ENCODE measurements around the gene BAIAP2.

BAIAP2 gene

GRCh38 chr17:81011951-81012350, 23.0 kb upstream of the BAIAP2 start:
- H3K4me2 ChIP-seq (ENCODE audit: low read depth, low read length, poor library complexity, severe bottlenecking) = no peak overlapping the region
- H3K9ac ChIP-seq (ENCODE audit: low read depth, low read length, poor library complexity, severe bottlenecking) = no peak overlapping the region
- no peaks in the 10 kb centered on the region for H3K9me2 ChIP-seq (replicated peaks; ENCODE audit: low read depth, low read length)
- H3K79me2 ChIP-seq (ENCODE audit: insufficient read depth, low read length) = no peaks in the 10 kb centered on the region
- no peaks in the 10 kb centered on the region for H3K27me3 ChIP-seq (ENCODE audit: insufficient read depth, low read length, poor library complexity, severe bottlenecking)
- H3K36me3 ChIP-seq (ENCODE audit: insufficient read depth, low read length) = no peaks in the 10 kb centered on the region
- no peaks in the 10 kb centered on the region for H4K20me1 ChIP-seq (ENCODE audit: insufficient read depth, low read length, poor library complexity, severe bottlenecking)
- TF ChIP-seq EZH2phosphoT487 (IDR thresholded peaks at IDR 0.05; ENCODE audit: borderline replicate concordance) (no peak), CTCF (conservative IDR thresholded peaks at IDR 0.05; ENCODE audit: low read length) (no peak)
- H3K9me3 ChIP-seq (ENCODE audit: insufficient read depth, low read depth, low read length) = no peaks in the 10 kb centered on the region; the same call in 1 of the 2 replicates
- H3K4me3 ChIP-seq (ENCODE audit: low read length, poor library complexity, severe bottlenecking) = no peak overlapping the region
- H3K4me1 ChIP-seq (ENCODE audit: insufficient read depth, low read length, poor library complexity, severe bottlenecking) = no peaks in the 10 kb centered on the region
- H2AFZ ChIP-seq (ENCODE audit: low read length) = no peak overlapping the region
- H3F3A ChIP-seq (ENCODE audit: low read depth) = no peaks in the 10 kb centered on the region

GRCh38 chr17:81012574-81013447, 22.1 kb upstream of the BAIAP2 start:
- no peak overlapping the region for H3K4me2 ChIP-seq (ENCODE audit: low read depth, low read length, poor library complexity, severe bottlenecking)
- TF ChIP-seq EZH2phosphoT487 (IDR thresholded peaks at IDR 0.05; ENCODE audit: borderline replicate concordance) = no peak
- no peak for TF ChIP-seq CTCF (conservative IDR thresholded peaks at IDR 0.05; ENCODE audit: low read length)
- no peaks in the 10 kb centered on the region for H3K27me3 ChIP-seq (ENCODE audit: insufficient read depth, low read length, poor library complexity, severe bottlenecking)
- H3F3A ChIP-seq (ENCODE audit: low read depth) = no peaks in the 10 kb centered on the region
- no peaks in the 10 kb centered on the region for H3K4me1 ChIP-seq (ENCODE audit: insufficient read depth, low read length, poor library complexity, severe bottlenecking)
- no peaks in the 10 kb centered on the region for H3K36me3 ChIP-seq (ENCODE audit: insufficient read depth, low read length)
- no peak overlapping the region for H3K4me3 ChIP-seq (ENCODE audit: low read length, poor library complexity, severe bottlenecking)
- H3K79me2 ChIP-seq (ENCODE audit: insufficient read depth, low read length) = no peaks in the 10 kb centered on the region
- H4K20me1 ChIP-seq (ENCODE audit: insufficient read depth, low read length, poor library complexity, severe bottlenecking) = no peaks in the 10 kb centered on the region
- H3K9ac ChIP-seq (ENCODE audit: low read depth, low read length, poor library complexity, severe bottlenecking) = no peak overlapping the region
- no peaks in the 10 kb centered on the region; the same call in 1 of the 2 replicates for H3K9me3 ChIP-seq (ENCODE audit: insufficient read depth, low read depth, low read length)
- H3K9me2 ChIP-seq (replicated peaks; ENCODE audit: low read depth, low read length) = no peaks in the 10 kb centered on the region
- H2AFZ ChIP-seq (ENCODE audit: low read length) = no peak overlapping the region

- Histone ChIP-seq H3K4me3 (ENCODE audit: low read length, poor library complexity, severe bottlenecking) (no peak overlapping the region), H3F3A (ENCODE audit: low read depth) (no peaks in the 10 kb centered on the region), H3K36me3 (ENCODE audit: insufficient read depth, low read length) (no peaks in the 10 kb centered on the region), H2AFZ (ENCODE audit: low read length) (no peak overlapping the region), H3K79me2 (ENCODE audit: insufficient read depth, low read length) (no peaks in the 10 kb centered on the region), H3K9me3 (ENCODE audit: insufficient read depth, low read depth, low read length) (no peaks in the 10 kb centered on the region; the same call in 1 of the 2 replicates), H3K9ac (ENCODE audit: low read depth, low read length, poor library complexity, severe bottlenecking) (no peak overlapping the region), H3K9me2 (replicated peaks; ENCODE audit: low read depth, low read length) (no peaks in the 10 kb centered on the region), H3K4me2 (ENCODE audit: low read depth, low read length, poor library complexity, severe bottlenecking) (no peak overlapping the region), H4K20me1 (ENCODE audit: insufficient read depth, low read length, poor library complexity, severe bottlenecking) (no peaks in the 10 kb centered on the region), H3K27me3 (ENCODE audit: insufficient read depth, low read length, poor library complexity, severe bottlenecking) (no peaks in the 10 kb centered on the region), H3K4me1 (ENCODE audit: insufficient read depth, low read length, poor library complexity, severe bottlenecking) (no peaks in the 10 kb centered on the region)
- TF ChIP-seq EZH2phosphoT487 (IDR thresholded peaks at IDR 0.05; ENCODE audit: borderline replicate concordance) (no peak), CTCF (conservative IDR thresholded peaks at IDR 0.05; ENCODE audit: low read length) (no peak)
Measured at GRCh38 chr17:81013642-81014041, 21.3 kb upstream of the BAIAP2 start.

All from Loucy (cell line).